K562 (cell line): Measurements from ENCODE around the gene TNRC6B. TPM values are rescaled to one million over a fixed set of nuclear protein-coding genes. Genes with fewer than 3 reads are reported as not detected.

Experiments used
- ETV5 ChIP-seq: sonication (generic); formaldehyde crosslinking; IDR thresholded peaks from 2 replicates; pipeline ENCODE4 v1.4.0; 2020; ENCODE audit warnings: low read depth, mild to moderate bottlenecking, missing genetic modification reagents
- GATAD2A ChIP-seq: fragments of 450-650 bp; IDR thresholded peaks from 2 replicates; pipeline ENCODE4 v1.6.1; 2017
- MGA ChIP-seq: fragments of 450-650 bp; IDR thresholded peaks from 2 replicates; pipeline ENCODE4 v1.6.1; 2016; ENCODE audit warnings: mild to moderate bottlenecking, moderate library complexity
- NFXL1 ChIP-seq: fragments of 450-650 bp; formaldehyde crosslinking; IDR thresholded peaks from 2 replicates; pipeline ENCODE4 v1.4.0; 2021; ENCODE audit warnings: mild to moderate bottlenecking
- RBM22 ChIP-seq: fragments of 200-400 bp; formaldehyde crosslinking; IDR thresholded peaks from 2 replicates; pipeline ENCODE4 v1.6.1; 2018; ENCODE audit warnings: low read length, low read depth; ENCODE audit not compliant: poor library complexity, severe bottlenecking
- ZNF318 ChIP-seq, 2 experiments: fragments of 450-650 bp; IDR thresholded peaks; 2 replicates each; pipeline ENCODE4 v1.6.1; 2016; ENCODE audit warnings: mild to moderate bottlenecking in 2 of 2, borderline replicate concordance in 1 of 2, low read depth in 1 of 2, moderate library complexity in 1 of 2
- ZNF655 ChIP-seq: fragments of 250-450 bp; sonication (Bioruptor Pico); IDR thresholded peaks from 2 replicates; pipeline ENCODE4 v1.5.0; 2021
- polyA plus RNA-seq, 8 experiments: library from polyadenylated mRNA; depleted of rRNA in 4 of 8; stranded (reverse) in 5 of 8; unstranded in 3 of 8; fragments of >200 nt; fragmentation: Nextera tagmentation in 2 of 8; fragmentation: Illumina TruSeq in 1 of 8; extraction: Ambion mirVana in 2 of 8; extraction: Trizol in 1 of 8; gene quantifications; 2 replicates each; pipeline versions ENCODE4 v1.2.1 to v1.2.3, GENCODE V29; 2011 to 2014; ENCODE audit warnings: inconsistent platforms in 1 of 8, missing spikeins in 1 of 8
- total RNA-seq, 7 experiments: library from RNA; depleted of rRNA in 6 of 7; stranded (reverse); fragments of >200 nt in 6 of 7; fragmentation: Illumina TruSeq in 2 of 7; extraction: Trizol in 2 of 7; gene quantifications; 2 replicates each; pipeline versions ENCODE4 v1.2.1 to v1.2.3, GENCODE V29; 2011 to 2021; ENCODE audit warnings: low replicate concordance in 1 of 7

TNRC6B gene
- total and polyA plus RNA-seq, 9 of the 15 experiments (the other 6 are each of a cell fraction or from before 2014, with no cell fraction given) = 0.96 to 18.8 (median 10.8) TPM

GRCh38 chr22:40263191-40263590, 85.5 kb downstream of the TNRC6B start (continued):
- TF ChIP-seq ETV5 (CRISPR knock-in tag) (no peak), ZNF318 (IDR thresholded peaks at IDR 0.05; ENCODE audit: borderline replicate concordance in 1 of 2, low read depth in 1 of 2) (no peak), MGA (peak; percentile 68), GATAD2A (no peak), NFXL1 (CRISPR knock-in tag) (no peak), ZNF655 (CRISPR knock-in tag) (no peak), RBM22 (no peak)
